ENCODE measurements around the gene CIAO3. TPM values are rescaled to one million over a fixed set of nuclear protein-coding genes. Genes with fewer than 3 reads are reported as not detected.

Gene CIAO3
- total and polyA plus RNA-seq, 10 of the 15 experiments (the other 5 are each of a cell fraction or from before 2014, with no cell fraction given): 1.4 to 37.5 (median 30.8) TPM

DNA sequence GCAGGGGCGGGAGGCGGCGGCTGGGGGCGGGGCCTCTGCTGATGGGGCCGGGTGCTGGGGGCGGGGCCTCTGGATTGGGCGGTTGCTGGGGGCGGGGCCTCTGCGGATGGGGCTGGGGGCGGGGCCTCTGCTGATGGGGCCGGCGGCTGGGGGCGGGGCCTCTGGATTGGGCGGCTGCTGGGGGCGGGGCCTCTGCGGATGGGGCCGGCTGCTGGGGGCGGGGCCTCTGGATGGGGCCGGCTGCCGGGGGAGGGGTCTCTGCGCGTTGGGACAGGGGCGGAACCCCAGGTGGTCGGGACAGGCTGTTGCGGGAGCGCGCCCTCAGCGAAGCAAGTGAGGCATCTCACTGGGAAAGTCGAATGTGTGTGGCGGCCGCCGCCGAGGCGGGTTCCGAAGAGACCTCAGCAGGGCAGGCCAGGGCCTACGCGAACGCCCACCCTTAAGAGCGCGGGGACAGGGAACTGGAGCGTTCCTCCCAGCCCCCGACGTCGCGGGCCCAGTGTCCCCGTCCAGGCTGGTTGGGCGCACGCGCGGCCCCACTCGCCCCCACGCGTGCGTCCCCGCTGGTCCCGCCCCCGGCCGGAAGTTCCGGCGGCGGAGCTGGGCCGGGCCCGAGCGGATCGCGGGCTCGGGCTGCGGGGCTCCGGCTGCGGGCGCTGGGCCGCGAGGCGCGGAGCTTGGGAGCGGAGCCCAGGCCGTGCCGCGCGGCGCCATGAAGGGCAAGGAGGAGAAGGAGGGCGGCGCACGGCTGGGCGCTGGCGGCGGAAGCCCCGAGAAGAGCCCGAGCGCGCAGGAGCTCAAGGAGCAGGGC lies 60.8 kb downstream of the CIAO3 start, which contains the start of gene STUB1 (continued):
- TF ChIP-seq CUX1 (IDR thresholded peaks at IDR 0.05; ENCODE audit: insufficient replicate concordance, low read depth, low read length) (no peak), ZBTB4 (CRISPR knock-in tag; IDR thresholded peaks at IDR 0.05) (no peak), POU2F2 (IDR thresholded peaks at IDR 0.05; ENCODE audit: borderline replicate concordance, low read depth, low read length) (peak; percentile 32; the same call in 1 of the 3 replicates), KDM1A (IDR thresholded peaks at IDR 0.05; ENCODE audit: borderline replicate concordance) (no peak), ZNF207 (IDR thresholded peaks at IDR 0.05; ENCODE audit: borderline replicate concordance) (no peak), CBX5 (IDR thresholded peaks at IDR 0.05; ENCODE audit: low read depth) (no peak), BACH1 (IDR thresholded peaks at IDR 0.05; ENCODE audit: borderline replicate concordance) (peak; percentile 91), RELB (IDR thresholded peaks at IDR 0.05; ENCODE audit: low read depth) (no peak), ATF7 (IDR thresholded peaks at IDR 0.05; ENCODE audit: low read depth) (no peak), NR2F1 (conservative IDR thresholded peaks at IDR 0.05) (0 out of 2 replicates have a peak, but pooled peaks have one; percentile 60), MAX (IDR thresholded peaks at IDR 0.05; ENCODE audit: low read depth, low read length) (no peak), CREB1 (IDR thresholded peaks at IDR 0.05; ENCODE audit: low read depth) (0 out of 2 replicates have a peak, but pooled peaks have one; percentile 5), CREM (IDR thresholded peaks at IDR 0.05; ENCODE audit: low read depth) (no peak), NFYA (IDR thresholded peaks at IDR 0.05; ENCODE audit: borderline replicate concordance, low read depth, low read length) (no peak)
- TF ChIP-seq, protein P1, sequence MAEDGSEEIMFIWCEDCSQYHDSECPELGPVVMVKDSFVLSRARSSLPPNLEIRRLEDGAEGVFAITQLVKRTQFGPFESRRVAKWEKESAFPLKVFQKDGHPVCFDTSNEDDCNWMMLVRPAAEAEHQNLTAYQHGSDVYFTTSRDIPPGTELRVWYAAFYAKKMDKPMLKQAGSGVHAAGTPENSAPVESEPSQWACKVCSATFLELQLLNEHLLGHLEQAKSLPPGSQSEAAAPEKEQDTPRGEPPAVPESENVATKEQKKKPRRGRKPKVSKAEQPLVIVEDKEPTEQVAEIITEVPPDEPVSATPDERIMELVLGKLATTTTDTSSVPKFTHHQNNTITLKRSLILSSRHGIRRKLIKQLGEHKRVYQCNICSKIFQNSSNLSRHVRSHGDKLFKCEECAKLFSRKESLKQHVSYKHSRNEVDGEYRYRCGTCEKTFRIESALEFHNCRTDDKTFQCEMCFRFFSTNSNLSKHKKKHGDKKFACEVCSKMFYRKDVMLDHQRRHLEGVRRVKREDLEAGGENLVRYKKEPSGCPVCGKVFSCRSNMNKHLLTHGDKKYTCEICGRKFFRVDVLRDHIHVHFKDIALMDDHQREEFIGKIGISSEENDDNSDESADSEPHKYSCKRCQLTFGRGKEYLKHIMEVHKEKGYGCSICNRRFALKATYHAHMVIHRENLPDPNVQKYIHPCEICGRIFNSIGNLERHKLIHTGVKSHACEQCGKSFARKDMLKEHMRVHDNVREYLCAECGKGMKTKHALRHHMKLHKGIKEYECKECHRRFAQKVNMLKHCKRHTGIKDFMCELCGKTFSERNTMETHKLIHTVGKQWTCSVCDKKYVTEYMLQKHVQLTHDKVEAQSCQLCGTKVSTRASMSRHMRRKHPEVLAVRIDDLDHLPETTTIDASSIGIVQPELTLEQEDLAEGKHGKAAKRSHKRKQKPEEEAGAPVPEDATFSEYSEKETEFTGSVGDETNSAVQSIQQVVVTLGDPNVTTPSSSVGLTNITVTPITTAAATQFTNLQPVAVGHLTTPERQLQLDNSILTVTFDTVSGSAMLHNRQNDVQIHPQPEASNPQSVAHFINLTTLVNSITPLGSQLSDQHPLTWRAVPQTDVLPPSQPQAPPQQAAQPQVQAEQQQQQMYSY (CRISPR knock-in tag; IDR thresholded peaks at IDR 0.05): no peak

Measured in GM12878 (cell line).